ENCODE results near the gene UPF3A. TPM values are rescaled to one million over a fixed set of nuclear protein-coding genes. Genes with fewer than 3 reads are reported as not detected.

UPF3A gene
- total and polyA plus RNA-seq, 2 experiments from 2014 or later: 25.3 to 50.8 TPM

DNA sequence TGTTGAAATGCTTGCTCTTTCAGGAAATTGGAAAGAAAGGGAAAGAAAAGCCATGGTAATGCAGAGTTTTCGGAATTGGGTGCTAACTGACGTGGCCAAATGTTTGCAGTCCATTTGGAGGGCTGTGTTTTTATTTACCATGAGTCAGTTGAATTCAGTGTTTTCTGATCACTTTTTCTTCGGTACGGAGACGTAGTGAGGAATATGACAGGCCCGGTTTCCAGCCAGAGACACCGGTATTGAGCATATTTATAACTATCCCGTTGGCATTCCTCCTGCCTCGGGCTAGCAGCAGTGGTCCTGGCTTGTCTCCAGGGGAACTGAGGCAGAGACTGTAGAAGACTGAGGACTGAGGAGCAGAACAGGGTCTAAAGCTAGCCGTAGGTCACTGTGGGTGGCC lies 45.7 kb upstream of the UPF3A start:
- WGBS, 2 experiments (ENCODE audit: low coverage in 1 of 2, low lambda C conversion rate in 2 of 2, missing lambda C conversion rate in 2 of 2): 1 to 2% methylated on average over 10 of the region's 10 CpGs
- no peaks in the 10 kb centered on the region for H3F3A ChIP-seq (ENCODE audit: insufficient read depth)
- H3K9me2 ChIP-seq (ENCODE audit: insufficient read depth): no peaks in the 10 kb centered on the region
- H3K4me1 ChIP-seq (ENCODE audit: insufficient read depth): peaks cover 1% of the 10 kb centered on the region; the same call in 1 of the 2 replicates
- H3K27me3 ChIP-seq (replicated peaks; ENCODE audit: insufficient read depth): no peaks in the 10 kb centered on the region
- H3K79me2 ChIP-seq (ENCODE audit: insufficient read depth): peaks cover 65% of the 10 kb centered on the region
- H3K36me3 ChIP-seq (ENCODE audit: low read depth): peaks cover 38% of the 10 kb centered on the region
- peak overlapping the region; percentile 91; the same call in 1 of the 2 replicates for H2AFZ ChIP-seq
- peak overlapping the region; percentile 98 for H3K4me2 ChIP-seq (ENCODE audit: unreplicated experiment)
- H3K27ac ChIP-seq: peak overlapping the region; percentile 54
- H3K4me3 ChIP-seq: peak overlapping the region; percentile 90
- TF ChIP-seq EZH2phosphoT487 (IDR thresholded peaks at IDR 0.05; ENCODE audit: insufficient read depth, low read depth) (no peak), EZH2 (IDR thresholded peaks at IDR 0.05; ENCODE audit: insufficient read depth, poor library complexity, severe bottlenecking) (no peak)
- no peaks in the 10 kb centered on the region for H4K20me1 ChIP-seq (ENCODE audit: insufficient read depth)
- in situ Hi-C loops (cut with MboI): no loop called here
- H3K9ac ChIP-seq: peak overlapping the region; percentile 88
- H3K9me3 ChIP-seq (ENCODE audit: low read depth): no peaks in the 10 kb centered on the region
- peak; percentile 53 for DNase-seq

DNA sequence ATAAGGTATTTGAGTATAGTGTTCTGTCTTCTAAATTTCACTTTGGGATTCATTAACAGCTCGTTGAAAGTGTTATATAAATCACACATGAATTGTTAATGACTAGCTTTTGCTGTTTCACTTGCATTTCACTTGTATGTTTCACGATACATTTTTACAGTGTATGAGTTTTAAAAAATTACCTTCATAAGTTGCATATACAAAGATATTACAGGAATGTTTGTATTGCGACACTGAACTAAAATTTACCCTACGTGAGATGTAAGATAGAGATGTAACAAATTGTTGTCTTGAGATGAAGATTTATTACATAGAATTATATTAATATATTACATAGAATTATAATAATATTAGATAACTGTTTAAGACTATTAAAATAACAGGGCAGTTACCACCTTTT lies 45.2 kb upstream of the UPF3A start:
- peak overlapping the region; percentile 88 for H3K9ac ChIP-seq
- H3K9me3 ChIP-seq (ENCODE audit: low read depth): no peaks in the 10 kb centered on the region
- H3K4me3 ChIP-seq: peak overlapping the region; percentile 90
- no peaks in the 10 kb centered on the region for H3K9me2 ChIP-seq (ENCODE audit: insufficient read depth)
- no peaks in the 10 kb centered on the region for H4K20me1 ChIP-seq (ENCODE audit: insufficient read depth)
- peaks cover 44% of the 10 kb centered on the region for H3K36me3 ChIP-seq (ENCODE audit: low read depth)
- WGBS, 2 experiments (ENCODE audit: low coverage in 1 of 2, low lambda C conversion rate in 2 of 2, missing lambda C conversion rate in 2 of 2): 62 to 66% methylated on average over 4 of the region's 4 CpGs
- TF ChIP-seq EZH2phosphoT487 (IDR thresholded peaks at IDR 0.05; ENCODE audit: insufficient read depth, low read depth) (no peak), EZH2 (IDR thresholded peaks at IDR 0.05; ENCODE audit: insufficient read depth, poor library complexity, severe bottlenecking) (no peak)
- no peak for DNase-seq
- no peaks in the 10 kb centered on the region for H3K4me1 ChIP-seq (ENCODE audit: insufficient read depth)
- H3K27ac ChIP-seq: peak overlapping the region; percentile 54; the same call in 1 of the 2 replicates
- peak overlapping the region; percentile 98 for H3K4me2 ChIP-seq (ENCODE audit: unreplicated experiment)
- no peak overlapping the region for H2AFZ ChIP-seq
- in situ Hi-C loops (cut with MboI): no loop called here
- no peaks in the 10 kb centered on the region for H3F3A ChIP-seq (ENCODE audit: insufficient read depth)
- H3K79me2 ChIP-seq (ENCODE audit: insufficient read depth): peaks cover 70% of the 10 kb centered on the region
- no peaks in the 10 kb centered on the region for H3K27me3 ChIP-seq (replicated peaks; ENCODE audit: insufficient read depth)

DNA sequence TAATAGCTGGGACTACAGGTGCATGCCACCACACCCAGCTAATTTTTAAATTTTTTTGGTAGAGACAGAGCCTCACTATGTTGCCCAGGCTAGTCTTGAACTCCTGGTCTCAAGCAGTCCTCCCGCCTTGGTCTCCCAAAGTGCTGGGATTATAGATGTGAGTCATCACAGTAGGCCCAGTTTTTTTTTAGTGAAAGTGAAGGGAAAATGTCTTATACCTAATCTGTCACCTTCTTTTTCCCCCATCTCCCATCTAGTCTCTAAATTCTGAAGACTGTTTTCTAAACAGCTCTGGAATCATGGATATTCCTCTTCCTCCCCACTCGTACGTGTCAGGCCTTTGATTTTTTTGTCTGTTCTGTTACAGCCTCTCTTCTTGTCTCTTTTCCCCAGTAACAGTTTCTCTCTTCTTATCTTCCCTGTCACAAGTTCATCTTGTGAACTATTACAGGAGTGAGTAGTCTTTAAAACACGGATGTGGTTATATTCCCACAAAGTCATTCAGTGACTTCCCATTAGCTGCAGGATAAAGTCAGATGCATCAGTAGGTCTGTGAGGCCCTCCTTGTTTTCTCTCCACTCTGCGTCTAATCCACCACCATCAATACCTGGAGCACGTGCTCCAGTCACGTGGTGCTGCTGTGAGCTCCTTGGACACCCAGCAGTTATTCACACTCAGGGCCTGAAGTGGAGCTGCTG lies 43.8 kb upstream of the UPF3A start:
- in situ Hi-C loops (cut with MboI): no loop called here
- Histone ChIP-seq H3K79me2 (ENCODE audit: insufficient read depth) (peaks cover 83% of the 10 kb centered on the region), H3K27ac (no peak overlapping the region), H3K36me3 (ENCODE audit: low read depth) (peaks cover 57% of the 10 kb centered on the region), H3K9ac (no peak overlapping the region), H3K9me2 (ENCODE audit: insufficient read depth) (no peaks in the 10 kb centered on the region), H3K9me3 (ENCODE audit: low read depth) (no peaks in the 10 kb centered on the region), H3K4me1 (ENCODE audit: insufficient read depth) (no peaks in the 10 kb centered on the region), H3K4me2 (ENCODE audit: unreplicated experiment) (no peak overlapping the region), H4K20me1 (ENCODE audit: insufficient read depth) (no peaks in the 10 kb centered on the region), H3K27me3 (replicated peaks; ENCODE audit: insufficient read depth) (no peaks in the 10 kb centered on the region), H2AFZ (no peak overlapping the region), H3F3A (ENCODE audit: insufficient read depth) (no peaks in the 10 kb centered on the region), H3K4me3 (no peak overlapping the region)
- 92 to 93% methylated on average over 7 of the region's 7 CpGs for WGBS, 2 experiments (ENCODE audit: low coverage in 1 of 2, low lambda C conversion rate in 2 of 2, missing lambda C conversion rate in 2 of 2)
- no peak for TF ChIP-seq EZH2phosphoT487 (IDR thresholded peaks at IDR 0.05; ENCODE audit: insufficient read depth, low read depth)
- no peak for TF ChIP-seq EZH2 (IDR thresholded peaks at IDR 0.05; ENCODE audit: insufficient read depth, poor library complexity, severe bottlenecking)
- DNase-seq: no peak

DNA sequence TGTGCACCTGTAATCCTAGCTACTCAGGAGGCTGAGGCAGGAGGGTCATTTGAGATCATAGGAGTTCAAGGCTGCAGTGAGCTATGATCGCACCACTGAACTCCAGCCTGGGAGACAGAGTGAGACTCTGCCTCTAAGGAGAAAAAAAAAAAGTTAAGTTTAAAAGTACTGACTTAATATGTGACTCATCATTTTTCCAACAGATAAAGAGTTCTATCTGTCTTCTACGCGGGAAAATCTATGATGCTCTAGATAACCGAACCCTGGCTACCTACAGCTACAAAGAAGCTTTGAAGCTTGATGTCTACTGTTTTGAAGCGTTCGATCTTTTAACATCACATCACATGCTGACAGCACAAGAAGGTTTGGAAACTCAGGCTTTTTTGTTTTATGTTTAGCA lies 39.5 kb upstream of the UPF3A start:
- no peak for TF ChIP-seq EZH2 (IDR thresholded peaks at IDR 0.05; ENCODE audit: insufficient read depth, poor library complexity, severe bottlenecking)
- TF ChIP-seq EZH2phosphoT487 (IDR thresholded peaks at IDR 0.05; ENCODE audit: insufficient read depth, low read depth): no peak
- peaks cover 26% of the 10 kb centered on the region for H3F3A ChIP-seq (ENCODE audit: insufficient read depth)
- peaks cover 97% of the 10 kb centered on the region for H3K36me3 ChIP-seq (ENCODE audit: low read depth)
- in situ Hi-C loops (cut with MboI): no loop called here
- H3K9me2 ChIP-seq (ENCODE audit: insufficient read depth): no peaks in the 10 kb centered on the region
- no peak overlapping the region for H3K27ac ChIP-seq
- peaks cover 69% of the 10 kb centered on the region for H3K79me2 ChIP-seq (ENCODE audit: insufficient read depth)
- no peak overlapping the region for H3K4me3 ChIP-seq
- H3K9ac ChIP-seq: no peak overlapping the region
- WGBS, 2 experiments (ENCODE audit: low coverage in 1 of 2, low lambda C conversion rate in 2 of 2, missing lambda C conversion rate in 2 of 2): 98% methylated on average over 6 of the region's 6 CpGs
- no peak for DNase-seq
- no peak overlapping the region for H2AFZ ChIP-seq
- H3K27me3 ChIP-seq (replicated peaks; ENCODE audit: insufficient read depth): no peaks in the 10 kb centered on the region
- H3K4me1 ChIP-seq (ENCODE audit: insufficient read depth): no peaks in the 10 kb centered on the region
- no peaks in the 10 kb centered on the region for H4K20me1 ChIP-seq (ENCODE audit: insufficient read depth)
- no peak overlapping the region for H3K4me2 ChIP-seq (ENCODE audit: unreplicated experiment)
- no peaks in the 10 kb centered on the region for H3K9me3 ChIP-seq (ENCODE audit: low read depth)
